Erythroblast (primary cell): ENCODE results near the gene DARS1.

Source experiments
- GATA1 ChIP-seq: IDR thresholded peaks from 2 replicates; pipeline ENCODE4 v1.6.1; 2011; ENCODE audit warnings: low read depth, mild to moderate bottlenecking, control low read depth, low read length, moderate library complexity
- POLR2A ChIP-seq: IDR thresholded peaks from 2 replicates; pipeline ENCODE4 v1.6.1; 2011; ENCODE audit warnings: mild to moderate bottlenecking, low read length

DNA sequence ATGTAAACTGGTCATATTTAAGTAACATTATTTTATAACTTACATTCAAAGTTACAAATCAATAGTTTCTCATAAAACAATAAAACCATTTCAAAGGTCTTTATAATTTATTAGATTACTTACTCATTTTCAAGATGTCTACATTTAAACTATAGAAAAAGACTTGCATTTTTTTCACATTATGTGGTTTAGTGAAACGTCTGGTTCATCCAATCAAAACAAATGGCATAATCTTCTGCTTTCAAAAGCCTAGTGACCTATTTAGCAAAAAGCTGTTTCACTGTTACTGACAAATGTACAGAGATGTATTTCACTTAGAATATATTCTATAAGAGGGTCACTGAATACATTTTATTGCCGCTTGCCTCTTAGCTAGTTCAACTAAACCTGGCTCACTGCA is 59.9 kb downstream of the DARS1 start:
- TF ChIP-seq POLR2A = no peak
- TF ChIP-seq GATA1 = no peak
